Measurements from ENCODE around the gene WHRN.

Gene WHRN

GRCh38 chr9:114505187-114506081, at the start of gene WHRN:
WHRN (minus strand) TSS chr9:114505473; CDS start chr9:114504801, 672 bp downstream.
- TF ChIP-seq CTCF (IDR thresholded peaks at IDR 0.05; ENCODE audit: extremely low read depth, missing control alignments), result no peak
- peak; percentile 92 for DNase-seq (ENCODE audit: low spot score)

GRCh38 chr9:114553202-114553601, 47.9 kb upstream of the WHRN start:
- TF ChIP-seq CTCF (IDR thresholded peaks at IDR 0.05; ENCODE audit: extremely low read depth, missing control alignments), result no peak
- no peak for DNase-seq (ENCODE audit: low spot score)

- no peak for DNase-seq (ENCODE audit: low spot score)
- no peak for TF ChIP-seq CTCF (IDR thresholded peaks at IDR 0.05; ENCODE audit: extremely low read depth, missing control alignments)
Measured at GRCh38 chr9:114552706-114553105, 47.4 kb upstream of the WHRN start.

GRCh38 chr9:114551750-114552685, 46.7 kb upstream of the WHRN start:
- TF ChIP-seq CTCF (IDR thresholded peaks at IDR 0.05; ENCODE audit: extremely low read depth, missing control alignments), result no peak
- no peak for DNase-seq (ENCODE audit: low spot score)

GRCh38 chr9:114549697-114550330, 44.5 kb upstream of the WHRN start:
- no peak for DNase-seq (ENCODE audit: low spot score)
- no peak for TF ChIP-seq CTCF (IDR thresholded peaks at IDR 0.05; ENCODE audit: extremely low read depth, missing control alignments)

- DNase-seq (ENCODE audit: low spot score), result no peak
- no peak for TF ChIP-seq CTCF (IDR thresholded peaks at IDR 0.05; ENCODE audit: extremely low read depth, missing control alignments)
Measured at GRCh38 chr9:114546851-114547250, 41.6 kb upstream of the WHRN start.
